ENCODE data around the gene RNF215. TPM values are rescaled to one million over a fixed set of nuclear protein-coding genes. Genes with fewer than 3 reads are reported as not detected.

The RNF215 gene
- total and polyA plus RNA-seq, 2 of the 13 experiments (the other 11 are each of a cell fraction or from before 2014, with no cell fraction given) = 5.3 to 6.1 TPM

GRCh38 chr22:30356449-30357235 is 30.6 kb downstream of the RNF215 start, which contains the start of the genes CCDC157 and SF3A1:
Gene CCDC157, plus strand, starts transcription at chr22:30357007. Its CDS starts 8,994 bp downstream, at chr22:30366001.
Gene SF3A1, minus strand, starts transcription at chr22:30356894. Its CDS starts 102 bp downstream, at chr22:30356792.
- DNase-seq (ENCODE audit: low spot score) (peak; percentile 88), ATAC-seq (peak; percentile 97), FAIRE-seq (peak; percentile 40)
- Histone ChIP-seq H3K79me2 (ENCODE audit: insufficient read depth, low read length) (peaks cover 27% of the 10 kb centered on the region), H3K9me3 (ENCODE audit: low read length) (no peaks in the 10 kb centered on the region), H3K27ac (ENCODE audit: extremely low read length, insufficient read depth, low read length) (peak within 1 kb of the TSS; percentile 93), H3K4me1 (ENCODE audit: insufficient read depth, low read length) (peaks cover 50% of the 10 kb centered on the region), H3K36me3 (replicated peaks in 1 of 2; ENCODE audit: control insufficient read depth in 1 of 2, insufficient read depth in 2 of 2, low read length in 2 of 2) (peaks cover 9 to 27% of the 10 kb centered on the region in 2 experiments; a peak in 4 of 5 replicates), H3K4me2 (ENCODE audit: low read depth, low read length) (peak within 1 kb of the TSS; percentile 83), H2AFZ (ENCODE audit: low read length) (no peak within 1 kb of the TSS), H3K9ac (ENCODE audit: insufficient read depth, low read depth, low read length) (peak within 1 kb of the TSS; percentile 99), H4K20me1 (ENCODE audit: insufficient read depth, low read length) (peaks cover 19% of the 10 kb centered on the region), H3K4me3 (replicated peaks in 1 of 3; ENCODE audit: insufficient read depth in 1 of 3, low read depth in 2 of 3, low read length in 3 of 3) (peak within 1 kb of the TSS; percentile 89 to 99 (median 96)), H3K27me3 (ENCODE audit: control insufficient read depth in 1 of 2, insufficient read depth in 2 of 2, low read length in 2 of 2) (no peaks in the 10 kb centered on the region; a peak in 2 of 5 replicates)
- CTCF ChIA-PET (ENCODE audit: low intra/inter-chr PET ratio, low total read pairs) = no interaction called here
- 4% methylated on average over 12 of the region's 91 CpGs for WGBS (ENCODE audit: low lambda C conversion rate)
- intact Hi-C loops (cut with micrococcal nuclease; ENCODE audit: unreplicated experiment) (no loop called here), in situ Hi-C loops (cut with HindIII; ENCODE audit: extremely low pct_ligation_motif_present, low pct_unique_long_range_greater_than_20kb) (no loop called here)
- no TSS peak for BruUV-seq (replicated peaks)
- POLR2A ChIA-PET = interaction anchor here (0.7 to 2.0 kb wide), 16 partner anchors 10 to 93 kb away, joined by 3 to 39 read pairs (median 4); partner anchors contain the start of genes CASTOR1, RNF215 and TBC1D10A
- TF ChIP-seq CEBPG (CRISPR knock-in tag; IDR thresholded peaks at IDR 0.05) (no peak; the same call in 1 of the 2 replicates), ZBTB20 (CRISPR knock-in tag; IDR thresholded peaks at IDR 0.05; ENCODE audit: borderline replicate concordance, low read depth) (no peak), THAP11 (CRISPR knock-in tag; IDR thresholded peaks at IDR 0.05) (peak; percentile 97), ZNF33A (CRISPR knock-in tag; IDR thresholded peaks at IDR 0.05; ENCODE audit: borderline replicate concordance) (no peak), ZEB1 (IDR thresholded peaks at IDR 0.05; ENCODE audit: insufficient replicate concordance, low read depth) (no peak), HBP1 (CRISPR knock-in tag; IDR thresholded peaks at IDR 0.05; ENCODE audit: low read depth) (peak; percentile 94), ZNF451 (CRISPR knock-in tag; IDR thresholded peaks at IDR 0.05) (peak; percentile 64; the same call in 1 of the 2 replicates), HNRNPK (IDR thresholded peaks at IDR 0.05; ENCODE audit: low read depth, low read length, poor library complexity, severe bottlenecking) (no peak), HHEX (CRISPR knock-in tag; IDR thresholded peaks at IDR 0.05) (no peak), SAFB2 (CRISPR knock-in tag; IDR thresholded peaks at IDR 0.05; ENCODE audit: borderline replicate concordance, low read depth) (peak; percentile 92; the same call in 1 of the 2 replicates), ZNF264 (CRISPR knock-in tag; IDR thresholded peaks at IDR 0.05) (no peak), TRIM24 (CRISPR knock-in tag; IDR thresholded peaks at IDR 0.05) (no peak), ZNF101 (CRISPR knock-in tag; IDR thresholded peaks at IDR 0.05; ENCODE audit: borderline replicate concordance, low read depth) (no peak), EEA1 (CRISPR knock-in tag; IDR thresholded peaks at IDR 0.05; ENCODE audit: borderline replicate concordance) (0 out of 2 replicates have a peak, but pooled peaks have one; percentile 90), GMEB1 (CRISPR knock-in tag; IDR thresholded peaks at IDR 0.05; ENCODE audit: borderline replicate concordance) (peak; percentile 95), ZFX (CRISPR knock-in tag; IDR thresholded peaks at IDR 0.05; ENCODE audit: low read depth) (peak; percentile 100), ZFY (CRISPR knock-in tag; IDR thresholded peaks at IDR 0.05) (peak; percentile 100), ZNF282 (IDR thresholded peaks at IDR 0.05; ENCODE audit: partially characterized antibody) (no peak)
- TF ChIP-seq, protein P1, sequence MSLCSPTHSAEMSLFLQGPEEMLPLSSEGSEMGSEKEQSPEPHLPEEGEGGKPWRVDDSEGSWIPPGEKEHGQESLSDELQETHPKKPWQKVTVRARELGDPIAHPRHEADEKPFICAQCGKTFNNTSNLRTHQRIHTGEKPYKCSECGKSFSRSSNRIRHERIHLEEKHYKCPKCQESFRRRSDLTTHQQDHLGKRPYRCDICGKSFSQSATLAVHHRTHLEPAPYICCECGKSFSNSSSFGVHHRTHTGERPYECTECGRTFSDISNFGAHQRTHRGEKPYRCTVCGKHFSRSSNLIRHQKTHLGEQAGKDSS (CRISPR knock-in tag; IDR thresholded peaks at IDR 0.05; ENCODE audit: borderline replicate concordance, low read depth) = peak; percentile 66
- TF ChIP-seq, protein P2, sequence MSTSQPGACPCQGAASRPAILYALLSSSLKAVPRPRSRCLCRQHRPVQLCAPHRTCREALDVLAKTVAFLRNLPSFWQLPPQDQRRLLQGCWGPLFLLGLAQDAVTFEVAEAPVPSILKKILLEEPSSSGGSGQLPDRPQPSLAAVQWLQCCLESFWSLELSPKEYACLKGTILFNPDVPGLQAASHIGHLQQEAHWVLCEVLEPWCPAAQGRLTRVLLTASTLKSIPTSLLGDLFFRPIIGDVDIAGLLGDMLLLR (CRISPR knock-in tag; IDR thresholded peaks at IDR 0.05) = peak; percentile 92
